D721Med (cell line): Measurements from ENCODE around the gene MCRIP2.

ENCODE experiments used
- DNase-seq: peaks from one replicate; pipeline ENCODE4 v3.0.0; 2011; ENCODE audit warnings: low spot score; ENCODE audit not compliant: insufficient read length
- FAIRE-seq: peaks from 2 replicates; lab custom pipeline; 2011; peaks lifted over from hg19 to GRCh38; lab: Jason Lieb, UNC
- TF ChIP-seq, protein P1 (sequence below): IDR thresholded peaks from 2 replicates; pipeline ENCODE4 v1.5.1; 2012; ENCODE audit warnings: mild to moderate bottlenecking, control low read depth; ENCODE audit not compliant: insufficient read depth; ENCODE audit errors: missing control alignments

The MCRIP2 gene

DNA sequence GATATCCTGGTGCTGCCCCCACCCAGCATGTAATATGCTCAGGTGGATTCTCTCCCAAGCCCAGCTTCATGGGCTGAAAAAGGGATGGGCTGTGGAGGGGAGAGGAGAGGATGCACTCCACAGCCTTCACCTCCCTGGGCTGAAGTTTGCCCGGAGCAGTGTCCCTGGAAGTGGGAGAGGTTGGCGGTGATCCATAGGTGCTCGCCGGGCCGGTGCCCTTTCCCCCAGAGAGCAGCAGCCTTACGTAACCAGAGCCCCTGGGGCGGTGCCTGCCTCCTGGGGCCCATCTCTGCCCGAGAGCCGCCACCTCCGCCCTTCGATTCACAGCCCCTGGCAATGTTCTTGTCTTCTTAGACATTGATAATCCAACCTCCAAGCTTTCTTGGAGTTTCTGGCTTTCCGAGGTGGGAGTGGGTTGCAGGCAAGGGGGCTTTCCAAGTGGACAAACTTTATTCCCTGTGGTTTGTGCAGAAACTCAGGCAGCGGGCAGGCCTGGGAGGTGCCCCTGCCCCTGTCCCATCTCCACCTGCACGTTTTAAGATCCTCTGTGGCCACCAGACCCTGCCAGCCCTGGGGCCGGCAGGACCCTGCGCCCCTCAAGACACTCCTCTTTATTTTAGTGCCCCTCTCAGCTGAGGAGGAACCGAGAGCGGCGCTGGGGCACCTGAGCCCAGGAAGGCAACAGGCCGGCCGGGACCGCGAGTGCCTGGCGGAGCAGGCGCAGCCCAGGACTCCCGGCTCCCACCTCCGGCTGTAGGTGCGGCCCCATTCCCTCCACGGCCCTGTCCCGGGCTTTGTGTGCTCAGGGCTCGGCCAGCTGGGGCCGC is 4.4 kb downstream of the MCRIP2 start:
- TF ChIP-seq, protein P1, sequence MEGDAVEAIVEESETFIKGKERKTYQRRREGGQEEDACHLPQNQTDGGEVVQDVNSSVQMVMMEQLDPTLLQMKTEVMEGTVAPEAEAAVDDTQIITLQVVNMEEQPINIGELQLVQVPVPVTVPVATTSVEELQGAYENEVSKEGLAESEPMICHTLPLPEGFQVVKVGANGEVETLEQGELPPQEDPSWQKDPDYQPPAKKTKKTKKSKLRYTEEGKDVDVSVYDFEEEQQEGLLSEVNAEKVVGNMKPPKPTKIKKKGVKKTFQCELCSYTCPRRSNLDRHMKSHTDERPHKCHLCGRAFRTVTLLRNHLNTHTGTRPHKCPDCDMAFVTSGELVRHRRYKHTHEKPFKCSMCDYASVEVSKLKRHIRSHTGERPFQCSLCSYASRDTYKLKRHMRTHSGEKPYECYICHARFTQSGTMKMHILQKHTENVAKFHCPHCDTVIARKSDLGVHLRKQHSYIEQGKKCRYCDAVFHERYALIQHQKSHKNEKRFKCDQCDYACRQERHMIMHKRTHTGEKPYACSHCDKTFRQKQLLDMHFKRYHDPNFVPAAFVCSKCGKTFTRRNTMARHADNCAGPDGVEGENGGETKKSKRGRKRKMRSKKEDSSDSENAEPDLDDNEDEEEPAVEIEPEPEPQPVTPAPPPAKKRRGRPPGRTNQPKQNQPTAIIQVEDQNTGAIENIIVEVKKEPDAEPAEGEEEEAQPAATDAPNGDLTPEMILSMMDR = no peak
- no peak for DNase-seq
- no peak for FAIRE-seq

DNA sequence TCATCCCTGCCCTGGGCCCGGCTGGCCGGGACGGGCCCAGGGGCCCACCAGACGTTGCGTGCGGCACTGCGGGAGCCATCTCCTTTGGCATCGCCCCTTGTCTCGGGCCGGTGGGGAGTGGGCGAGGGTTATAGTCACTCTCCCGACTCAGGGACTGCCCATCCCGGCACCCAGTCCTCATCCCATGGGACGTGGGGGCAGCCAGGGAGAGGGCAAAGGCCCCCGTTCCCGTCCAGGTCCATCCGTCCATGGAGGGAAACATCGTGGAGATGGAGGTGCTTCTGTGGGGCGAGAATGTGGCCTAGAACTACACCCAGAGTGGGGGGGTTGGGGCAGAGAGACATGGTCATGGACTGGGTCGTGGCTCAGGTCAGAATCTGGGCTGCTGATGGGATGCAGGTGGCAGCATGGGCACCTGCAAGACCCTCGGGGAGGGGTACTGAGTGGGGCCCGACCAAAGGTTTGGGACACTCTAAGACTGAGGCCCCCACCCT is 5.1 kb downstream of the MCRIP2 start:
- TF ChIP-seq, protein P1 = no peak
- FAIRE-seq (no peak), DNase-seq (no peak)

DNA sequence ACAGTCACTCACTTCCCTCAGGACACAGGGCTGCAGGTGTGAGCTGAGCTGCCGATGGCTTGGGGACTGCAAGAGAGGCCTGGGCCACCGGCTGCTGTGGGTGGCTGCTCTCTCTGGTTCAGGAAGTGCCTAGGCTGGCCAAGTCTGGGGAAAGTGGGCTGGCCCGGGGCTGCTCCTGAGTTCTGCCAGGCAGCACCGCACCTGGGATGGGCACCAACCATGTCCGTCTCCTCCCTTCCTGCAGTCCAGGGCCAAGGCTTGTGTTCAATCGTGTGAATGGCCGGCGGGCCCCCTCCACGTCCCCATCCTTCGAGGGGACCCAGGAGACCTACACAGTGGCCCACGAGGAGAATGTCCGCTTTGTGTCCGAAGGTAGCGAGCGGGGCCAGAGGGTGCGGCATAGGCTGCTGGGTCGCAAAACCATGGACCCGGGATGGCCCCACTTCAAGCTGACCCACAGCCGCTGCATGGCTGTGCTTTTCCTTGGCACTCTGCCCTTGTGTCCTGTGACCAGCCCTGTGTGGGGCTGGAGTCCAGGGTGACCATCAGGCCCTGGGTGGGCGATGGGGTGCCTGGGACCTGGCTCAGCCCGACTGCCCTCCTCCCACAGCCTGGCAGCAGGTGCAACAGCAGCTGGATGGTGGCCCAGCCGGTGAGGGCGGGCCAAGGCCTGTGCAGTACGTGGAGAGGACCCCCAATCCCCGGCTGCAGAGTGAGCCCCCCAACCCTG is 5.7 kb downstream of the MCRIP2 start:
- FAIRE-seq = no peak
- TF ChIP-seq, protein P1 = no peak
- DNase-seq = no peak

DNA sequence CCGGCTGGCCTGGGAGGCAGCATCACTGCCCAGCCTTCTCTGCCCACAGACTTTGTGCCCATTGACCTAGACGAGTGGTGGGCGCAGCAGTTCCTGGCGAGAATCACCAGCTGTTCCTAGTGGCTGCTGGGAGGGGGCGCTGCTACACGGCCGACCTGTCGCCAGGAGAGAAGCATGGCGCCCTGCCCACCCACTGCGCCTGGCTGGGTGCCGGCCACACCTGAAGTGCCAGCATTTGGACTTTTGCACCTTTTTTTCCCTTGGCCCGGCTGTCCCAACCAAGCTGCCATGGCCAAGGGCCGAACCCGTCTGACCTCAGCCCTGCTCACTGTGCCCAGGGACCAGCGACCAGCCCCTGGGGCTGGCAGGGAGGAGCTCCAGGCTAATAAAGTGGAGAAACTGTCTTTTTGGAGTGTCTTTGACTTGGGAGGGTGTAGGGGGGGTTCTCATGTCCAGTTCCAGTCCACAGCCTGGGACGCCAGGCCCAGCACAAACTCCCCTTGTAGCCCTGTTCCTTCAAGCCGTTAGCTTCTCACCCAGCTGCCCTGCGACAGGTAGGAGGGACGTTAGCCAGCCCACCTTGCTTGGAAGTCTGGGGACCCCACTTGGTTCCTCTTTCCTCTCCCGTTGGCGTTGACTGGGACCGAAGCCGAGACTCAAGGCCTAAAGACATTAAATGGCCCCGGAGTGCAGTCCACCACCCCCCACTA is 6.6 kb downstream of the MCRIP2 start:
- FAIRE-seq = no peak
- DNase-seq = peak; percentile 90
- TF ChIP-seq, protein P1 = peak; percentile 66

DNA sequence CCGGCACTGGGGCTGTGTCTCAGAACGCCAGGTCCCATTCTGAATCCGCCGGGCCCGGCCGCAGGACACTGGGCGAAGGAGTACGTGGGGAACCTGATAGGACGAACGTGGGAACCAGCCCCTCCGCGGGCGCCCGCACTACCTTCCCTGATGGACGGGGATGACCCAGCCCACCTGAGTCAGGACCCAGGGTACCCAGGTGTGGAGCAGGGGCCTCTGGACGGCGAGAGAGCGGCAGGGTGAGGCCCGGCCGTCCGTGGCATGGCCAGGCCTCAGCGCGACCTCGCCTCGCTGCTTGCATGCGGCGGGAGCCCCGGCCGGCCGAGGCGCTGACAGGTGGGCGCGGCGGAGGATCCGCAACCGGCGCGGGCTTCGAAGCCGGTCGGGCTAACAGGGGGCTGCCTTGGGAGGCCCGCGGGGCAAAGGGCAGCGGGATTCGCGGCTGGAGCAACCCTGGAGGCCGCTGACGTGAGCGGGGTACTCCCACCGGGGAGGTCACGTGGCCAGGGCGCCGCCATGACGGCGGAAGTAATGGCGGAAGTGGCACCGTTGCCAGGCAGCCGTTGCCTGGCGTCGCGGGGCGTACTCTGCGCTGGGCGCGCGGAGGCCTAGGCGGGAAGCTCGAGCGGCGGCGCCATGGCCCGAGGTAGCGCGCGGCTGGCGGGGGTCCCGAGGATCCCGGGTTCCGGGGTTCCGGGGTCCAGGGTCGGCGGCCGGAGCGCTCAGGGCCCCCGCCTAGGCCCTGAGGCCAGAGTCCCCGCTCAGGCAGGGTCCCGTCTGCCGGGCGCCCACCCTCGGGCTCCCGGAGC is 7.4 kb downstream of the MCRIP2 start, which contains the start of gene WDR90:
Gene WDR90 (plus strand): TSS at position 585 of the 809 bp plus-strand sequence. CDS start 52 bp downstream, at position 637.
- TF ChIP-seq, protein P1 = no peak
- FAIRE-seq (no peak), DNase-seq (peak; percentile 100)

DNA sequence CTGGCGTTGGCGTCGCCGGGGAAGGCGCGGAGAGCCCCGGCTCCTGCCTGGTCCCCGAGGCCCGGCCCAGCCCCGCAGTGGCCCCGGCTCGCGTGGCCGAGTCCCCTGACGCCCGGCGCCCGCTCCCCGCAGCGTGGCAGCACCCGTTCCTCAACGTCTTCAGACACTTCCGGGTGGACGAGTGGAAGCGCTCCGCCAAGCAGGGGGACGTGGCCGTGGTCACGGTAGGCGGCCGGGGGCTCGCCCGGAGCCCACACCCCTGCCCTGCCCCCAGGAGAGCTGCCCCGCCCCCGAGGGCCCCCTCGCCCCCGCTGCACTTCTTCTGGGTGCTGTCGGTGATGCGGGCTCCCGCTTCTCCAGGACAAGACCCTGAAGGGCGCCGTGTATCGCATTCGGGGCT is 8.0 kb downstream of the MCRIP2 start:
- no peak for FAIRE-seq
- TF ChIP-seq, protein P1 = no peak
- DNase-seq = no peak
